ENCODE measurements around the gene TLR9.
"Not testable (repeated sequence)": the region's sequence is repeated elsewhere in the genome, so short reads cannot be mapped to it uniquely, and the experiment has no call there.

TLR9 gene

GRCh38 chr3:52225452-52226228 lies at the start of gene TLR9:
TSS of gene TLR9 (minus strand) at chr3:52225645. CDS start at chr3:52225529, 116 bp downstream.
- no peak for DNase-seq (ENCODE audit: low spot score)

- not testable (repeated sequence) for DNase-seq (ENCODE audit: low spot score)
These were observed 49.3 kb upstream of the TLR9 start for GRCh38 chr3:52274781-52275180.

GRCh38 chr3:52272831-52273230 lies 47.4 kb upstream of the TLR9 start:
- no peak for DNase-seq (ENCODE audit: low spot score)

- not testable (repeated sequence) for DNase-seq (ENCODE audit: low spot score)
These were observed 46.7 kb upstream of the TLR9 start for GRCh38 chr3:52272172-52272571.

- no peak for DNase-seq (ENCODE audit: low spot score)
These were observed 44.9 kb upstream of the TLR9 start for GRCh38 chr3:52270252-52270754.

- DNase-seq (ENCODE audit: low spot score), result no peak
These were observed 44.3 kb upstream of the TLR9 start for GRCh38 chr3:52269776-52270175.

- DNase-seq (ENCODE audit: low spot score), result no peak
These were observed 42.6 kb upstream of the TLR9 start for GRCh38 chr3:52268036-52268435.

GRCh38 chr3:52265387-52265786 lies 39.9 kb upstream of the TLR9 start:
- no peak for DNase-seq (ENCODE audit: low spot score)

- no peak for DNase-seq (ENCODE audit: low spot score)
These were observed 37.0 kb upstream of the TLR9 start for GRCh38 chr3:52262447-52262846.

- DNase-seq (ENCODE audit: low spot score), result no peak
These were observed 34.0 kb upstream of the TLR9 start for GRCh38 chr3:52259448-52259847.

GRCh38 chr3:52259035-52259434 lies 33.6 kb upstream of the TLR9 start:
- DNase-seq (ENCODE audit: low spot score), result no peak

GRCh38 chr3:52257911-52258310 lies 32.5 kb upstream of the TLR9 start:
- no peak for DNase-seq (ENCODE audit: low spot score)

- DNase-seq (ENCODE audit: low spot score), result no peak
These were observed 31.2 kb upstream of the TLR9 start for GRCh38 chr3:52256622-52257021.

GRCh38 chr3:52256159-52256558 lies 30.7 kb upstream of the TLR9 start:
- DNase-seq (ENCODE audit: low spot score), result no peak

GRCh38 chr3:52254608-52255007 lies 29.2 kb upstream of the TLR9 start:
- no peak for DNase-seq (ENCODE audit: low spot score)

GRCh38 chr3:52253314-52254304 lies 28.2 kb upstream of the TLR9 start:
- DNase-seq (ENCODE audit: low spot score), result peak; percentile 30

- no peak for DNase-seq (ENCODE audit: low spot score)
These were observed 24.7 kb upstream of the TLR9 start for GRCh38 chr3:52250122-52250521.

- no peak for DNase-seq (ENCODE audit: low spot score)
These were observed 24.2 kb upstream of the TLR9 start for GRCh38 chr3:52249683-52250082.

GRCh38 chr3:52248816-52249547 lies 23.5 kb upstream of the TLR9 start:
- no peak for DNase-seq (ENCODE audit: low spot score)

GRCh38 chr3:52248165-52248541 lies 22.7 kb upstream of the TLR9 start:
- DNase-seq (ENCODE audit: low spot score), result no peak

GRCh38 chr3:52247409-52248164 lies 22.1 kb upstream of the TLR9 start:
- no peak for DNase-seq (ENCODE audit: low spot score)

Measured in GM03348 (cell line).